ENCODE data around the gene CDC14B.
"Not testable (repeated sequence)": the region's sequence is repeated elsewhere in the genome, so short reads cannot be mapped to it uniquely, and the experiment has no call there.

Gene CDC14B

DNA sequence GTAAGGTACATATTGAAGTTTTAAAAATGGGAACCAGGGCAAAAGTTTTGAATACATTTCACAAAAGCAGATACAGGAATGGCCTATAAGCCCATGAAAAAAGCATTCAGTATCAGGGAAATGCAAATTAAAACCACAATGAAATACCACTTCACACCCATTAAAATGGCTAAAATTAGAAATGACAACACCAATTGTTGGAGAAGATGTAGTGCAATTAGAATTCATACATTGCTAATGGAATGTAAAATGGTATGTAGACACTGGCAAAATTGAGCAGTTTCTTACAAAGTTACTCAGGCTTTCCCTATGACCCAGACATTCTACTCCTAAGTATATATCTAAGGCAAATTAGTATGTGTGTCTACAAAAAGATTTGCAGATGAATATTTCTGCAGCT lies 34.2 kb downstream of the CDC14B start:
- DNase-seq, result no peak

DNA sequence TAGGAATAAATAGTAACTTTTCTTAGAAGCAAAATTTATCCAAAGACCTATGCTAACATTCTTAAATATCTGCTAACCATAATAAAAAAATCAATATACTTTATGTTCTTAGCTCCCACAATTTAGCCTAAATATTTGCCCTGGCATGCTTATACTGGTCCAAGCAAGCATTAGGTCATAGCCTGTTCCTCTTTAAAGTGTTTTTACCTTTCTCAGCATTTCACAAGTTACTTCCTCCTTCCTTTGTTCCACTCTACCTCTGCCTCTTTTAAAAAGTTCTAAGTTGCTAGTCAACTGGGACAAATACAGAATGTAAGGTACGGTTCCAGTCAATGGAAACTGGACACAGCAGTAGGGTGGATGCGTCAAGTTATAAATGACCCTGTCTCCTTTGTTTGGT lies 37.4 kb downstream of the CDC14B start:
- not testable (repeated sequence) for DNase-seq

DNA sequence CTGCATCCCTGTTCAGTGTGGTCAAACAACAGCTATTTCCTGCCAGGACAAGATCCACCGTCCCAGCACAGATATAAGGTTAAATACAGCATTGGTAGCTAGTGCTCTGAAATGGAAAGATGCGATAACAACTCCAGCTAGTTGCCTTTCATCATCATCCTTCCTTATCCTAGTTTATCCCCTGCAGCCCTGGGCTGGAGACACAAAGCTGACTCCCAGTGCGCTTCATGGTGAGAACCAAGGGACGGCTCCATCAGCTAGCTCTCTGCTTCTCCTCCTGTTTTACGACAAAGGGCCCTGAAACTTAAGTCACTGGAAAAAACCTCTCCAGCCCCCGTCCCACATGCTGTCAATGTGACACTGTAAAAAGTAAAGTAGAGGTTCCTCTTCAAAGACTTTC lies 37.9 kb downstream of the CDC14B start:
- DNase-seq, result no peak

DNA sequence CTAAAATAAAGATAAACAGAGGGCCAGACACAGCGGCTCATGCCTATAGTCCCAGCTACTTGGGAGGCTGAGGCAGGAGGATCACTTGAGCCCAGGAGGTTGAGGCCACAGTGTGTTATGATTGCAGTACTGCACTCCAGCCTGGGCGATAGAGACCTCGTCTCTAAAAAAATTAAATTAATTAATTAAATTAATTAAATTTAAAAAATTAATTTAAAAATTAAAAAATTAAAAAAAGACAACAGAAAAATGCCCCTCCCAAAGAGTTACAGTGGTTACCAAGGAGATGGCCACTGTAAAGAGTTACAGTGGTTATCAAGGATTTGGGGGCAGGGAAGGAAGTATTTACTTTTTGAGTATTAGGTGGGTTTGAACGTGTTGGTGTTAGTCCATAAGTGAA lies 38.3 kb downstream of the CDC14B start:
- DNase-seq, result no peak

DNA sequence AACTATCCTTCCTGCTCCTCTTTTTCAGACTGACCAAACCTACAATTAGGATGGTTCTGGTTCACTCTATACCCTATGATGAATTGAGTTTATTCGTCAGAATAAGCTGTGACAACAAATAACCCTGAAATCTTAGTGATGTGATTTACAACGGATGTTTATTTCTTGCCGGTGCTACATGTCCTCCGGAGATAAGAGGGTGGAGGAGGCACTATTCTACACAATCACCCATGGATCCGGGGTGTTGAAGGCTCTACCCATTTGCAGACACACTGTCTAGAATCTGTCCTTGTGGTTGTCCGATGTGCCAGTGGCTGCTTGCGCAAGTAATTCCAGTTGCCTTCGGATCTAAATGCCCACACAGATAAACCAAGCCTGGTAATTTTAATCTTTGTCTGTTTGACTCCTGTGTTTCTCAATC lies 44.7 kb downstream of the CDC14B start:
- no peak for DNase-seq

DNA sequence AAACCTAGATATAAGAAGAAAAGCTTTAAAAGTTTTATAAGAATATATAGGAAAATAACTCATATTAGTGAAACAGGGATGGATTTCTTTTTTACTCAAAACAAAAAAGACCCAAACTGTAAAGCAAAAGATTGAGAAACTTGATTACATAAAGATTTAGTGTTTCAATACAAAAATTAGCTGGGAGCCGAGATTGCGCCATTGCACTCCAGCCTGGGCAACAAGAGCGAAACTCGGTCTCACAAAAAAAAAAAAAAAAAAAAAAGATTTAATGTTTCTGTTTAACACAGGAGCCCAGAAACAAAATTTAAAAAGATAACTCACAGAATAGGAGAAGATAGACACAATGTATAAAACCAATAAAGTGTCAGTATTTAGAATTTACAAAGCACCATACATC lies 45.2 kb downstream of the CDC14B start:
- DNase-seq, result no peak

DNA sequence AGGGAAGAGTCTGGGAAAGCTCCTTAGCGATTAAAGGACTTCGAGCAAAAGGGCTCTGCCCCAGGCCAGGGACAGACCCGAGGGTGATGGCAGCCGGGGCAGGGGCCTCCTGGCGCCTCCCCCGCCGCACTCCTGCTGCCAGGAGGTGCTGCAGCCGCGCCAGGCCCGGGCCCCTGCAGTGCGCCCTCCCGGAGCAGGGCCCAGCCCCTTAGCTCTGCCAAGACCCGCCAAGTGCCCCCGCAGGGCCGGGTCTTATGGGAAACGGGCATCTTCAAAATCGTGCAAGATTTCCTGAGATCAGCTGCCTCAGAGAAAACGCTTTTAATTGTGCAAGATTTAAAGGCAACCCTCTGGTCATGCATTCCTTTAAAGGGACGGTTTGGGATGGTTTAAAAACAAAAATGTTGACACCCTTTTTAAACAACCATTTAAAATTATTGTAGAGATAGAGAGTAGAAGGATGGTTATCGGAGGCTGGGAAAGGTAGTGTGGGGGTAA lies 52.4 kb downstream of the CDC14B start:
- DNase-seq, result peak in 1 of 6 experiments; percentile 41

DNA sequence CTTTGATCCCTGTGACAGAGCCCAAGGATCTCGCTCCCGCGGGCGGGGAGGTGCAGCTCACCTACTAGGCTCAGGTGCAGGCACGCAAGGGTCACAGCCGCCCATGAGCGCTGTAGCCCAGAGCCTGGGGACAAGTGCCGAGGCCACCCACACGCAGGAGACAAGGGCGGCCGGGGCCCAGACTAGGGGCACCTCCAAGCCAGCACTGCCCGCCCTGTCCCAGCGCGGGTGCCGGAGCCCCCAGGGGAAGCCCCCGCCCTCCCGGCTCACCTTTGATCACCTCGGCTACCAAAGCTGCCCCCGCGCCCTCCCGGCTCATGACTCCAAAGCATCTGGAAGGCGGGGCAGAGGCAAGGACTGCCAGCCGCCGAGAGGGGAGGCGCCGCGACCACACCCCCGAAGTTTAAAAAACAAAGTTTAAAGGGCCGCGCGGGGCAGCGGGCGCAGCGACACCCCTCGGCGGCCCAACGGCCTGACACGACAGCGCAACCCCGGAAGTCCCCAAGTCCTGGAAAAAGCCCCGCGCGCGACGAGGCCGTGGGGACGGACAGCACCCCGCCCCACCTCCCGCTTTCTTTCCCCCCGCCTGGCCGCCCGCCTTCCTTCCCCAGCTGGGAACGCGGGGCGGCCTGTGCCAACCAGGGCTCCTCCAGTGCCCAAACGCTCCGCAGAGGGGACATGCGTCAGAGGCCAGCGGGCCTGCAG lies 53.0 kb downstream of the CDC14B start:
- peak; percentile 63 to 80 (median 75) for DNase-seq

DNA sequence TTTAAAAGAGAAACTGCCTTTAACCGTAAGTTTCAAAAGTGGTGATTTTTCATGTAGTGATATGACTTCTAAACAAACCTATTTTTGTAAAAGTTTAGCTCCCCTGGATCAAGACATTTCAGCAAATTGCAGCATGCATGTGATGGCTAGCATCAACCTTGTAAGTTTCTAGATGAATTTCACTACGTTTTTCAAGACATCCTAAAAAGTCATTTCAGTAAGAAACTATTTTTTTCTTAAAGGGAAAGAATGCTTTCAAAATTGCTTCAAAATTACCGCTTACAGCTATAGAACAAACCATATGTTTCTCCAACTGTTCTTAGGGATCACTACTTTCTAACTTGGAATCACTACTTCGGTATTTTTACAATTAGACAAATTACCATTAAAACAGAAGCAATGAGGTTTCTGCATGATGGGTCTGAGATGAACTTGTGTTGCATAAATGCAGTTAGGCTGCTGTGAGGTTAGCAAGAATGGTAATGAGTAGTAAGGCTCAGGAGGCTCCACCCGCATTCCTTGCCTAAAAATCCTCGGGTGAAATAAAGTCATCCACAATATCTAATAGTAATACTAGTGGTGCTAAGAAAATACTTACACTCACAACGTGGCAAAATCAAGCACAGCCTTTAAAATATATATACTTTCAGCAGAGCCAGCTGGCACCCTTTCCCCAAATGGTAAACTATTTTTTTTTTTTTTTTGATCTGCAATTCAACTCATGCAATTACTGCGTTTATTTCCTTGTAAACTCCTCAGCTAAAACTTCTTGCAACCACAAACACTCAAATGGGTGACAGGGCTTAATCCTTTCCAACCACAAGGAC lies 53.8 kb downstream of the CDC14B start:
- DNase-seq, result peak in 1 of 6 experiments; percentile 47

DNA sequence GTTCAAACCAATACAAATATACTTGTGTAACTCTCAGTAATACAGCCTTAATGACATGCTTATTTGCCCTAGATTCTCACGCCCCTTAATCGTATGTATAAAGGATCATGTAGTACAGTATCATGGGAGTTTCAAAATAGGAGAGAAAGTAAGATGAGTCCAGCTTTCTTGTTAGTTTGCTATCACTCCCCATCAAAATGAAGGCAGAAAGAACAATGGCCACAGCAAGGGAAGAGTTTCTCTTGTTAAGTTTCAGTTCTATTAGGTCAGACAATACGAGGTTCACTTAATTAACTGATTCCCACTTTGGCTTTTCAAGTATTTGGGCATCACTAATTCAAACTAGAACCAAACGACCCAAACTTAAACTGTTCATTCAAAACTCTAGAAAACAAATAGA lies 55.4 kb downstream of the CDC14B start:
- no peak for DNase-seq

DNA sequence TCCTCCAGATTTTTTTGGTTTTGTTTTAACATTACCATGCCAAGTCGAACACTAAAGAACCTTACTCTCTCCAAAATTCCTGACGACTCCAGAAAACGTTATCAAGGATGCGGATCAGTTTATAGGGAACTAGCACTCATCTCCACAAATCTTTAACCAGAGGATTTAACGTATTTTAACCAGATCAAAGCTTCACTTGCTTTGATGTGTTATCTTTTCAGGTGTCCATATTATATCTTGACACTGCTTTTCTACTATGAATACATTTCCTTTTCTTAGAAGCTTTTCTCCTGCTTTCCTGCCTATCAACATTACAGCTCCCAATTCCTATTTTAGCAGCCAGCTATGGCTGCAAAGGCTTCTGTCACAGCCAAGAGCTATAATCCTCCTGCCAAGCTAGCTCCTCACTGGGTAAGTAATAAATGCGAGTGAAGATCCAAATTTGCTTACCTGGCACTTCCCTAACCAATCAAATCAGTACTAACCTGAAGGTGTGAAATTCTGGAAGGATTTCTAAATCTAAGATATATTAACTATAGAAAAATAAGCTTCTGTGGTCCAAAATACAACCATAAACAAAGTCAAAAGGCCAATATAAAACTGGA lies 60.2 kb downstream of the CDC14B start:
- DNase-seq, result no peak

DNA sequence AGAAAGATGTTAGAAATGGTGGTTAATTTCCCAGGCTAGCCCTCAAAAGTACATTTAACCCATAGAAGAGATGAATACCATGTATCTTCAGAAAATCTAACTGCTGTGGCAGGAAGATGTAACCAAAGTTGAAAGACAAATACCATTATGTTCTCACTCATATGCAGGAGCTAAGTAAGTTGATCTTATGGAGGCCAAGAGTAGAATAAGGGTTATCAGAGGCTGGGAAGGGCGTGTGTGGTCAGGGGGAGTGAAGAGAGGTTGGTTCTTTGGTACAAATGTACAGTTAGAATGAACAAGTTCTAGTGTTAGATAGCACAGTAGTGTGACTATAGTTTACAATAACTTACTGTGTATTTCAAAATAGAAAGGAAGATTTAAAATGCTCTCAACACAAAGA lies 61.7 kb downstream of the CDC14B start:
- DNase-seq, result no peak

DNA sequence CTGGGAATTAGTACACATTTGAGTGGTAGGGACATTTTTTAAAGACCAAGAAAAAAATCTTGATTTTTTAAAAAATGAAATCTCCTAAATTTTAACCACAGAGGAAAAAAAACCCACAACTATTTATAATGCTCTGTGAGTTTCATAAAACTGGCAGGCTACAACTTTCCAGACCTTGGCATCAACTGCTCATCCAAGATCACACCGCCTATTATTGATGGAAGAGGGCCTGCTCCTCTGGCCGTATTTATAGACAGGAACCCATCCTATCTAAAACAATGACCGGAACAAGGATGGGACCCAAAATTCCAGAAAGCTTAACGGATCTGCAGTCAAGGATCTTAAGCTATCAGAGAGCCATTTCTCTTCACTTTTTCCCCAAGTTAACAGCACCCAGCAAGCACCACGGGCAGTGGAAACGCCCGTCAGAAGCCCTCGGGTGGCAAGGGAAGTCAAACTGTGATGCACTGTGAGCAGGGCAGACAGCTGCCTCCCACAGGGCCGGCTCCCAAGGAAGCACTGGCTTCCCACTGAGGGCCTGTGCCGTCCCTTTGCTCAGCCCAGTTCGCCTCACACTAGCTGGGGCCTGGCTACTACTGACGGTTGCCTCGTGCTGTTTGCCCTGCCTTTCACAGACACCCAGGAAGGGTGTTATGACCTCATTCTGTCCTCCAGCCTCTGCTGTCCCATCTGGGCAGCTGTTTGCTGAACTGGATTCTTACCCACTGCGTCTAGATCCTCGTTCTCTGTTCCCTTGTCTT lies 62.8 kb downstream of the CDC14B start:
- DNase-seq, result no peak

DNA sequence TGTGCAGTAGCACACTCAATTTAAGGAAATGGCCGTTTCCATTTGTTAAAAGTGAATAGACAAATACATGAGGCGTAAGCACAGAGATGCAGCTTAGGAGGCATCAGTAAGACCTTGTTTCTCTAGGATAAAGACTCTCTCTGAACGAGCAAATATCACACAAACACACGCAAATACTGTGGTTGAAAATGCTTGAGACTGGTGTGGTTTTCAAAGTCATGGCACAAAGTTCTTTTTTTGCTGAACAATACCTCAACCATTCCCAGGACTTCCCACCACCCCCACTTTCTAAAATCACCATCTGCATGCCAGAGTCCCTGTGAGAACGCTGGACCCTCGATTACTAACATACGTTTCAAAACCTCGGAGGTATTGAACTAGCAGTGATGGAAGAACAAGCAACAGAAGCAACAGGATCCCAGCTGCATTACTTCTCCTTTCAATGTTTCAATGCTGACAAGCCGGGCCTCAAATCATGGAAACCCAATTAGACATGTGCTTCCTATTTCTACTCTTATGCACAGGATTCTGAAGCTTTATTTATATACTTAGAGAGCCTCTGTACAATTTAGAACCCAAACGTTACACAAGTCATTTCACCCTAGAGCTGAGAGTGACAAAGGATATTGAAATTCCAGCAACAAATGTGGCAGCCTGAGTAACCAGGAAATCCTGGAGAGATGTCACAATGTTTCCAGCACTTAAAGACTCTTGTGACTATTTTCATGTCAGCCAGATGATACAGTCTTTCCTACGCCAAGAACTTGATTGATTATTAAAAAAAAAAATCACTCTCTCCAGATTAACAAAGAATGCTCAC lies 63.9 kb downstream of the CDC14B start:
- DNase-seq, result no peak

DNA sequence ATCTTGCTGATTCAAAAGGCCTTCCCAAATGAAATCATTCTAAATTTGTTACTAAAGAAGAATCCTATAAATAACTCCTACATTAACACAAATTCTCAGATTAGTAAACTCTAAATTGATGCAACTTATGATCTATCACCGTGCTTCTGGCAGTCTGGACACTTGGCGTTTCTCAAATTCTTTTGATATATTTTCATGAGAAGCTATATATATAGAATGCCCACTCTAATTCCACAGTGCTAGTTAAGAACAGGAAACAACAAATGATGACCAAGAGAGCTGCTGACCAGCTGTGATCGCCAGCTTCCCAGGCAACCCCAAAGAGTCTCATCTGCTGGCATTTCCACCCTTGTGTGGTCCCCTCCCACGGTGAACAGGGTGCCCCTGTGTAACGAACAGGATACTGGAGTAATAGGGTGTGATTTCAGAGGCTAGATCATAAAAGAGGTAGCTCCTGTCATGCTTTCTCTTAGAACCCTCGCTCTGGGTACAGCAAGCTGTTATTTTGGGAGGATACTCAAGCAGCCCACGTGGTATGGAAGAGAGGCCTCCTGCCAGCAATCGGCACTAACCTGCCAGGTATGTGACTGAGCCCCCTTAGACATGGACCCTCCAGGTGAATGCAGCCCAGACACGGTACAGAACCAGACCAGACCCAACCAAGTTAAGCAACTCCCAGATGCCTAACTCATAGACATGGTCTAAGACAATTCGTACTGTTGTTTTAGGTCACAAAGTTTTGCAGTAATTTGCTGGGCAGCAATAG lies 64.7 kb downstream of the CDC14B start:
- no peak for DNase-seq

DNA sequence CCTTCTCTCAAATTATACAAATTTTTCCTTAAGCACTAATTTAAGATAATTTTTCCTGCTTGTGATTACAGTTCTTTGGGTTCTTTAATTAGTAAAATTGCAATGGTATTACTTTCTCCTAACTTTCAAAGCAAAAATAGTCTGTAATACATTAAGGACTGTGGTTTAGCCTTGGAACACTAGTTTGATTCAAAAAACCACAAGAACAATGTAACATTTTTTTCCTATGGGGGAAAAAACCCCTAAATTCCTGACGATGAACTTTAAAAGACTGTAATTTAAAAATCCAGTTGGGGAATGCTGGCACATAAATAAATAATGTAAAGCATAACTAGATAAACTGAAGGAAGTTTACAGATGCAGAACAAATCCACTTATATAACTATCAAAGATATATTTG lies 65.3 kb downstream of the CDC14B start:
- no peak for DNase-seq

DNA sequence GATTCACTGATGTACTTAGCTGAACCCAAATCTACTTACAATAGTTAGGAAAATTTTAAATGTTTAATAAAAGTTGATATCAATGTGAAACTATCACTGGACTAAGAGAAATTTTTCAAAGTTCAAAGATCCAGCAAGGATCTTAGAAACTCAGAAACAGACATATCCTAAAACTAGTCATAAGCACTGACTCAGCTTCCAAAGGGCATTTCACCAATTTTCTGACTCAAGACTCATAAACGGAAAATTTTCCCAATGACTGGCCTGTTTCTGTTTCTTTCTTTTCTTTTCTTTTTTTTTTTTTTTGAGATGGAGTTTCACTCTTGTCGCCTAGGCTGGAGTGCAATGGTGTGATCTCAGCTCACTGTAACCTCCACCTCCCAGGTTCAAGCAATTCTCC lies 66.6 kb downstream of the CDC14B start:
- DNase-seq, result no peak

DNA sequence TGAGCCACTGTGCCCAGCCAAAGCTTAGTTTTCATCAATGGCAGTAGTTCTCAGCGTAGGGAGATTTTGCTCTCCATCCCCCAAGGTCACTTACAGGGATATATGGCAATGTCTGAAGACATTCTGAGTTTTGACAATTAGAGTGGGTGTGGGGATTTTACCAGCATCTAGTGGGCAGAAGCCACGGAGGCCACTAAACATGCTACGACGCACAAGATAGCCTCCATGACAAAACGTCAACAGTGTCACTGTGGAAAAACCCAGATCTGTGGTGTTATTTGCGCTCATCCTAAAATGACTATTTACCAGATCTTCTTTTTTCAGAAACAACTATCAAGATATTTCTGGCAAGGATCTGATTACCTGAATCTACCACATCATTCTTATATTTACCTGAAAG lies 68.2 kb downstream of the CDC14B start:
- no peak for DNase-seq

DNA sequence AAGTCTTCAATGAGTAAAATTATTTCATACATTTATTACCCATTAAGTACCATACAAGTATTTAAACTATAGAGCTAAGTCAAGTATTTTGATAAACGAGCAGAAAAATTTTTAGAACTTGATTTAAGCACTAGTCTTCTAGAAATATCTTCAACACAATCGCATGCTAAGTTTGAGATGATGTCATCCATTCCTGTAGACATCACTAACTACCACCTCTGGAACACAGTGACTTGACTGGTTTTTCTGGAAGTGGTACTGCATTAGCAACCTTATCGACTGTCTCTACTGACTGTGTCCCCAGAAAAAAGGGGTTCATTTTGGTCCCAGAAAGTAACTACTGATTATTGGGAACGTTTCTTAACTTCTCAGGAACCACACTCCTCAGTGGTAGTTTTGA lies 69.0 kb downstream of the CDC14B start:
- no peak for DNase-seq

DNA sequence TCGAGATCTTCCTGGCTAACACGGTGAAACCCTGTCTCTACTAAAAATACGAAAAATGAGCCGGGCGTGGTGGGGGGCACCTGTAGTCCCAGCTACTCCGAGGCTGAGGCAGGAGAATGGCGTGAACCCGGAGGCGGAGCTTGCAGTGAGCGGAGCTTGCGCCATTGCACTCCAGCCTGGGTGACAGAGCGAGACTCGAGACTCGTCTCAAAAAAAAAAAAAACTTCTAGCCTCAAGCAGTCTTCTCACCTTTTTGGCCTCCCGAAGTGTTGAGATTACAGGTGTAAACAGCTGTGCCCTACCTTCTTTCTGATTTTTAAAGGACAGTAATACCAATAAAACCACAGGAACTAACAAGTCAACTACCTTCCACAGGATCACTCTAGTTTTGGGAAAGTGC lies 76.5 kb downstream of the CDC14B start:
- DNase-seq, result not testable (repeated sequence)

DNA sequence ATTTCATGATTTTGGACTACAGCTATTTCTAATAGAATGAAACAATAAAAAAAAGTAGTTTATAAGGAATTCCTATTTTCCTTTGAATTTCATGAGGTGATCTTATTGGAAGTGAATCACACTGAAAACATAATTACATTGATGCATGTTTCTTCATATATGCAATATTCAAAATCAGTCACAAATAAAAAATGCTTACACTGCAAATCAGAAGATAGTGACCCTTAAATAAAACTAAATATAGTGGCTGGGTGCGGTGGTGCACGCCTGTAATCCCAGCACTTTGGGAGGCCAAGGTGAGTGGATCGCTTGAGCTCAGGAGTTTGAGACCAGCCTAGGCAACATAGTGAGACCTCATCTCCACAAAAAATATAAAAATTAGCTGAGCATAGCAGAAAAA lies 79.5 kb downstream of the CDC14B start:
- no peak for DNase-seq

All from stimulated activated naive CD4-positive, alpha-beta T cell (primary cell).